HG03045 (cell line): ENCODE measurements around the gene OR3A3.
"Not testable (repeated sequence)": the region's sequence is repeated elsewhere in the genome, so short reads cannot be mapped to it uniquely, and the experiment has no call there.

Experiments
- ATAC-seq: cut with Tn5 transposase; IDR thresholded peaks from one replicate; pipeline ENCODE4 v1.9.1; 2021; ENCODE audit warnings: mild to moderate bottlenecking, moderate library complexity; ENCODE audit not compliant: unreplicated experiment

OR3A3 gene

DNA sequence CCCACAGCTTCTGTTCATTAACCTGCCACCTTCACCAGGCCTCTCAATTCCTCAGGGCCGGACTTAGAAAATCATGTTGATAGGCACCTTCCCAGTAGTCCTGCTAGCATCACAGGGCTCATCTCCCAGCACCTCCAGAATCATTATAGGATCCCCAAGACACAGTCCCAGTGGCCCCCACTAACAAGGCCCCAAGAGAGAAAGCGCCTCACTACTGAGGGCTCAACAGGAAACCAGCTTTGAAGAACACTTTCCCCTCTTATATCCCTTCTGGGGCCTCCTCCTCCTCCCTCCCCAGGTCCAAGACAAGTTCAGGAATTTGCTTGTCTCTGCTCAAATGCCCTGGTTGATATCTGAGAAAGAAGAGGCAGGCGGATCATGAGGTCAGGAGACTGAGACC is at the start of gene OR3A3:
Gene OR3A3, plus strand, starts transcription at position 301 of the 400 bp plus-strand sequence.
- no peak for ATAC-seq

GRCh38 chr17:3371167-3371566 is 40.0 kb upstream of the OR3A3 start:
- not testable (repeated sequence) for ATAC-seq

- no peak for ATAC-seq
These were observed 32.8 kb upstream of the OR3A3 start for GRCh38 chr17:3378321-3378720.

- ATAC-seq = no peak
These were observed 29.2 kb upstream of the OR3A3 start for GRCh38 chr17:3381957-3382356.

- ATAC-seq = no peak
These were observed 25.0 kb upstream of the OR3A3 start, which contains the start of gene OR3A2 for GRCh38 chr17:3385869-3386816. Gene OR3A2 (minus strand): TSS chr17:3386308.

DNA sequence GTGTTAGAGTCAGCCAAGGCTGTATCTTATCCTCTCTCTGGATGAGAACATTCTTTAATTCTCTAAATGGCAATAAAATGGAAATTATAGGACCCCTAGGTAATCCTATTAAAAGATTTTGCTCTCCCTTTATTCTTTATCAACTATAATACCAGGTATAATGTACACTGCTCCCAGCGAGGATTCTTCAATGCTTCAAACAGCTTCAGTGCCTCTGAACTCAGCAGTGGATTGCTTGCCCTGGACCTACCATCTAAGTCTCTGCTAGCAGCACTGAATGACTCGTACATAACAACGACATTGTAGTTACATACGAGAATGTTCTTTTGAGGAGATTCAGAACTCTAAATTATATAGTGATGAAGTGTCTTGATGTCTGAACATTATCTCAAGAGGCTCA is 21.4 kb upstream of the OR3A3 start:
- no peak for ATAC-seq

DNA sequence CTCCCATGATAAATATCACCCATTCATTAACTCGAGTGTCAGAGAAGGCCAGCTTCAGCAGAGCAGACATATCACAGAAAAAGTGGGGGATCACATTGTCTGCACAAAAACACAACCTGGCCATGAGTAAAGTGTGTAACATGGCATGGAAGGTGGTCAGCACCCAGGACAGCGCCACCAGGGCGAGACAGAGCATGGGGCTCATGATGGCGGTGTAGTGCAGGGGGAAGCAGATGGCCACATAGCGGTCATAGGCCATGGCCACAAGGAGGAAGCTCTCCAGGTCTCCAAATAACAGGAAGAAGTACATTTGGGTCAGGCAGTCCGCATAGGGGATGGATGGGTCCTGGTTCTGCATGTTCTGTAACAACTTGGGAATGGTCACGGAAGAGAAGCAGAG is 13.4 kb upstream of the OR3A3 start:
- not testable (repeated sequence) for ATAC-seq

- ATAC-seq = no peak
These were observed 12.9 kb upstream of the OR3A3 start, which contains the start of gene OR1E1 for GRCh38 chr17:3398310-3398709. Gene OR1E1 (minus strand): TSS chr17:3398410. CDS start chr17:3398410, 0 bp downstream.

- no peak for ATAC-seq
These were observed 11.1 kb upstream of the OR3A3 start for GRCh38 chr17:3400055-3400454.

- ATAC-seq = no peak
These were observed 9.4 kb upstream of the OR3A3 start for GRCh38 chr17:3401786-3402185.

DNA sequence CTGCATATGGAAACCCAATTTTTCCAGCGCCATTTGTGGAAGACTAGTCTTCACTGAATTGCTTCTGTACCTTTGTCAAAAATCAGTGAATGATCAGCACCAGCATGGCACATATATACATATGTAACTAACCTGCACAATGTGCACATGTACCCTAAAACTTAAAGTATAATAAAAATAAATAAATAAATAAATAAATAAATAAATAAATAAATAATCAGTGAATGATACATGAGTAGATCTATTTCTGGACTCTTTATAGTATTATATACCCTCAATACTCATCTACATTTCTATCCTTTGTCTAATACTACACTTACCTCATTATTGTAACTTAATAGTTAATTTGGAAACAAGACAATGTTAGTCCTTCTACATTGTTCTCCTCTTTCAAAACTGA is 7.3 kb upstream of the OR3A3 start:
- not testable (repeated sequence) for ATAC-seq

DNA sequence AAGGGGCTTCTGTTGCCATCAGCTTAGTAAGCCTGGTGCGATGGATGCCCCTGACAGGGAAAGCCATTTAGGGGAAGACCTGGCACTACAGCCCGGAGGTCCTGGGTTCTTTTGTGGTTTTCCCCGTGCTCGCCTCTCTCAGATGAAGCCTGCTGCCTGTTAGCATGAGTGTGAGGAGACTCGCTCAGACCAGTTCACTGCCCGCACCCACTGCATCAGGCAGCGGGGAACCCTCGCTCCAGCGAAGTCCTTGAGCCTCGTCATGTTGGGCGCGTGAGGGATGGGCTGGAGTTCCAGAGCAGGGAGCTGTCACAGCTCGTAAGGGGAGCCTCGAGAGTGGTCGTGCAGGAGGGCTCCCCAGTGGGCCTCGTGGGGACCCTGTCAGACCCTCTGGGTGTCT is 1.0 kb downstream of the OR3A3 start:
- ATAC-seq = not testable (repeated sequence)

DNA sequence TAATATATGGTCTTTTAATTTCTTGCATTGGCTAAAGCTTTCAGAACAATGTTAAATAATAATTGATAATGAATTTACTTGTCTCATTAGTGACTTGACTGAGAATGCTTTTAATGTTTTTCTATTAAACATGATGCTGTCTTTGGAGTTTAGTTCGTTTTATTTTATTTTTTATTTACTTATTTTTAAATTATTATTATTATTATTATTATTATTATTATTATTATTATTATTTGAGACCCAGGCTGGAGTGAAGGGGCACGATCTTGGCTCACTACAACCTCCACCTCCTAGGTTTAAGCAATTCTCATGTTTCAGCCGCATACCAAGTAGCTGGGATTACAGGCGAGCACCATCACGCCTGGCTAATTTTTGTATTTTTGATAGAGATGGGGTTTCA is 4.4 kb downstream of the OR3A3 start:
- no peak for ATAC-seq

- no peak for ATAC-seq
These were observed 7.1 kb downstream of the OR3A3 start for GRCh38 chr17:3418222-3418621.

DNA sequence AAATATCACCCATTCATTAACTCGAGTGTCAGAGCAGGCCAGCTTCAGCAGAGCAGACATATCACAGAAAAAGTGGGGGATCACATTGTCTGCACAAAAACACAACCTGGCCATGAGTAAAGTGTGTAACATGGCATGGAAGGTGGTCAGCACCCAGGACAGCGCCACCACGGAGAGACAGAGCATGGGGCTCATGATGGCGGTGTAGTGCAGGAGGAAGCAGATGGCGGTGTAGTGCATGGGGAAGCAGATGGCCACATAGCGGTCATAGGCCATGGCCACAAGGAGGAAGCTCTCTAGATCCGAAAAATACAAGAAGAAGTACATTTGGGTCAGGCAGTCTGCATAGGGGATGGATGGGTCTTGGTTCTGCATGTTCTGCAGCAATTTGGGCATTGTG is 22.0 kb downstream of the OR3A3 start:
- not testable (repeated sequence) for ATAC-seq

DNA sequence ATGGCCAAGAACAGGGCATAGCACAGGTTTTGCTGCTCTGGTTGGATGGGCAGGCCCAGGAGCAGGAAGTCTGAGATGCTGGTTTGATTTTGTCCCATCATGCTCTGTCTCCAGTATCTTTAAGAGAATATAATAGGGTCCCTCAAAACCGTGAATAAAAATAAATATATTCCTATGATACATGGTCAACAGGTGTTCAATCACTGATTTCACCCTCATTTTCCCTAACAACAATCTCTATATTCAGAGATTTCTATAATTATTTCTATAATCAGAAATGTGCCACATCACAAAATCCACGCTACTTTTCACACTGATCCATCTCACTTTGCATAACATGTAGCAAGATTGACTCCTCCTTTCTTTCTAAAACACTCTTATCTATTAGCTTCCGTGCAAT is 22.6 kb downstream of the OR3A3 start, which contains the start of gene OR1E2:
Gene OR1E2, minus strand, starts transcription at position 101 of the 400 bp plus-strand sequence. Its CDS starts 0 bp downstream, at position 101.
- no peak for ATAC-seq

GRCh38 chr17:3438368-3438767 is 27.2 kb downstream of the OR3A3 start:
- ATAC-seq = no peak

- no peak for ATAC-seq
These were observed 29.3 kb downstream of the OR3A3 start for GRCh38 chr17:3440451-3440850.

DNA sequence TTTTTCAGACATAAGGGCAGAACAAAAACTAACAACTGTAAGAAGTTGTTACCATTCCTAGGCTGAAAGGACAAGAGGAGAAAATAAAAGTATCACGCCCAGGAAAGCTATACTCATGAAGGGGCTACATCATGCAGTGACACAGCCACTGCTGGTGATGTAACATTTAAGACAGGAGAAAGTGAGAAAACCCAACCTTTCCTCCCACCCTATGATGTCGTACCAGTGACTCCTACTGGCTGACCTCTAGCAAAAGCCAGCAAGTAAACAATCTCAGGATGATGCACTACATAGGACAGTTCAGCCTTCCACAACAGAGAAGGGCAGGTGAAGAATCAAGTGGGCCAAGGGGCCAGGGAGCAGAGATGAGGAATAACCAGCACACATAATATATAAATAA is 36.5 kb downstream of the OR3A3 start:
- ATAC-seq = no peak

- no peak for ATAC-seq
These were observed 37.0 kb downstream of the OR3A3 start for GRCh38 chr17:3448059-3448665.

- not testable (repeated sequence) for ATAC-seq
These were observed 55.2 kb downstream of the OR3A3 start for GRCh38 chr17:3466355-3466754.

- no peak for ATAC-seq
These were observed 58.4 kb downstream of the OR3A3 start for GRCh38 chr17:3469529-3469928.
